Measurements from ENCODE around the gene PARP6.

GRCh38 chr15:72231066-72231832 lies 41.1 kb downstream of the PARP6 start, which contains the start of gene PKM:
- TF ChIP-seq, protein P1, sequence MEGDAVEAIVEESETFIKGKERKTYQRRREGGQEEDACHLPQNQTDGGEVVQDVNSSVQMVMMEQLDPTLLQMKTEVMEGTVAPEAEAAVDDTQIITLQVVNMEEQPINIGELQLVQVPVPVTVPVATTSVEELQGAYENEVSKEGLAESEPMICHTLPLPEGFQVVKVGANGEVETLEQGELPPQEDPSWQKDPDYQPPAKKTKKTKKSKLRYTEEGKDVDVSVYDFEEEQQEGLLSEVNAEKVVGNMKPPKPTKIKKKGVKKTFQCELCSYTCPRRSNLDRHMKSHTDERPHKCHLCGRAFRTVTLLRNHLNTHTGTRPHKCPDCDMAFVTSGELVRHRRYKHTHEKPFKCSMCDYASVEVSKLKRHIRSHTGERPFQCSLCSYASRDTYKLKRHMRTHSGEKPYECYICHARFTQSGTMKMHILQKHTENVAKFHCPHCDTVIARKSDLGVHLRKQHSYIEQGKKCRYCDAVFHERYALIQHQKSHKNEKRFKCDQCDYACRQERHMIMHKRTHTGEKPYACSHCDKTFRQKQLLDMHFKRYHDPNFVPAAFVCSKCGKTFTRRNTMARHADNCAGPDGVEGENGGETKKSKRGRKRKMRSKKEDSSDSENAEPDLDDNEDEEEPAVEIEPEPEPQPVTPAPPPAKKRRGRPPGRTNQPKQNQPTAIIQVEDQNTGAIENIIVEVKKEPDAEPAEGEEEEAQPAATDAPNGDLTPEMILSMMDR (IDR thresholded peaks at IDR 0.05): no peak
- peak; percentile 94 for TF ChIP-seq POLR2A (IDR thresholded peaks at IDR 0.05)

Measured in right lobe of liver (tissue), 4 donors.